8988T (cell line): Measurements from ENCODE around the gene ZNF331.
"Not testable (repeated sequence)": the region's sequence is repeated elsewhere in the genome, so short reads cannot be mapped to it uniquely, and the experiment has no call there.

Experiments
- DNase-seq: peaks from one replicate; pipeline ENCODE4 v3.0.0; 2011

Gene ZNF331

GRCh38 chr19:53537521-53538377 lies at the start of gene ZNF331:
TSS of gene ZNF331 (plus strand) at chr19:53538145. CDS start at chr19:53569377, 31,232 bp downstream.
- DNase-seq = no peak

GRCh38 chr19:53492153-53492552 lies 45.8 kb upstream of the ZNF331 start:
- DNase-seq = no peak

GRCh38 chr19:53497311-53498023 lies 40.5 kb upstream of the ZNF331 start:
- DNase-seq = not testable (repeated sequence)

- not testable (repeated sequence) for DNase-seq
Measured at GRCh38 chr19:53498024-53498395, 39.9 kb upstream of the ZNF331 start.

- not testable (repeated sequence) for DNase-seq
Measured at GRCh38 chr19:53503151-53503550, 34.8 kb upstream of the ZNF331 start.

- not testable (repeated sequence) for DNase-seq
Measured at GRCh38 chr19:53503671-53504364, 34.1 kb upstream of the ZNF331 start.

- DNase-seq = not testable (repeated sequence)
Measured at GRCh38 chr19:53504365-53504703, 33.6 kb upstream of the ZNF331 start.

GRCh38 chr19:53504885-53505284 lies 33.1 kb upstream of the ZNF331 start:
- no peak for DNase-seq

GRCh38 chr19:53506728-53507127 lies 31.2 kb upstream of the ZNF331 start:
- DNase-seq = no peak

GRCh38 chr19:53507523-53508442 lies 30.2 kb upstream of the ZNF331 start:
- DNase-seq = no peak

- DNase-seq = no peak
Measured at GRCh38 chr19:53509443-53509842, 28.5 kb upstream of the ZNF331 start.

- no peak for DNase-seq
Measured at GRCh38 chr19:53509845-53510244, 28.1 kb upstream of the ZNF331 start.

GRCh38 chr19:53511357-53511756 lies 26.6 kb upstream of the ZNF331 start:
- DNase-seq = no peak

GRCh38 chr19:53511933-53512374 lies 26.0 kb upstream of the ZNF331 start:
- DNase-seq = peak; percentile 21

- DNase-seq = not testable (repeated sequence)
Measured at GRCh38 chr19:53515047-53515446, 22.9 kb upstream of the ZNF331 start.

GRCh38 chr19:53517114-53517741 lies 20.7 kb upstream of the ZNF331 start:
- DNase-seq = no peak

- no peak for DNase-seq
Measured at GRCh38 chr19:53518121-53518520, 19.8 kb upstream of the ZNF331 start.

- DNase-seq = no peak
Measured at GRCh38 chr19:53518716-53519115, 19.2 kb upstream of the ZNF331 start.

- no peak for DNase-seq
Measured at GRCh38 chr19:53519446-53519845, 18.5 kb upstream of the ZNF331 start.

- no peak for DNase-seq
Measured at GRCh38 chr19:53520163-53520546, 17.8 kb upstream of the ZNF331 start.

- peak; percentile 46 for DNase-seq
Measured at GRCh38 chr19:53520547-53521372, 17.2 kb upstream of the ZNF331 start.
